Liver (tissue), 9 donors: Measurements from ENCODE around the gene SPDEF. TPM values are rescaled to one million over a fixed set of nuclear protein-coding genes. Genes with fewer than 3 reads are reported as not detected.

Experiments used
- DNase-seq: peaks from one replicate; pipeline ENCODE4 v3.0.0-alpha.2; 2017; ENCODE audit warnings: low spot score
- H3K27ac ChIP-seq, 2 donors: one replicate each; pipeline ENCODE4 v1.7.0; 2013; ENCODE audit warnings: inconsistent platforms in 2 of 2, low read length in 2 of 2, control low read depth in 1 of 2, low read depth in 1 of 2, mild to moderate bottlenecking in 1 of 2
- H3K27me3 ChIP-seq, 4 donors: one replicate each; pipeline versions ENCODE4 v1.6.1 to v1.7.0; 2013; ENCODE audit warnings: low read length in 3 of 4, inconsistent platforms in 1 of 4, mild to moderate bottlenecking in 1 of 4, moderate library complexity in 1 of 4; ENCODE audit not compliant: control insufficient read depth in 4 of 4, insufficient read depth in 4 of 4
- H3K36me3 ChIP-seq, 4 donors: one replicate each; pipeline versions ENCODE4 v1.6.1 to v1.7.0; 2013; ENCODE audit warnings: low read length in 3 of 4, mild to moderate bottlenecking in 3 of 4, low read depth in 1 of 4, moderate library complexity in 1 of 4; ENCODE audit not compliant: control insufficient read depth in 4 of 4, insufficient read depth in 3 of 4
- H3K4me1 ChIP-seq, 4 donors: one replicate each; pipeline versions ENCODE4 v1.6.1 to v1.7.0; 2013; ENCODE audit warnings: low read length in 3 of 4, mild to moderate bottlenecking in 3 of 4, moderate library complexity in 1 of 4; ENCODE audit not compliant: control insufficient read depth in 4 of 4, insufficient read depth in 4 of 4
- H3K4me3 ChIP-seq, 3 donors: one replicate each; pipeline versions ENCODE4 v1.6.1 to v1.7.0; 2013; ENCODE audit warnings: low read length in 3 of 3, control low read depth in 1 of 3, low read depth in 1 of 3, mild to moderate bottlenecking in 1 of 3
- H3K9ac ChIP-seq, 2 donors: one replicate each; pipeline ENCODE4 v1.7.0; 2013; ENCODE audit warnings: low read length in 2 of 2, mild to moderate bottlenecking in 2 of 2, moderate library complexity in 2 of 2, control low read depth in 1 of 2, low read depth in 1 of 2
- H3K9me3 ChIP-seq, 4 donors: one replicate each; pipeline versions ENCODE4 v1.6.1 to v1.7.0; 2013; ENCODE audit warnings: low read length in 3 of 4; ENCODE audit not compliant: control insufficient read depth in 4 of 4
- EGR1 ChIP-seq, 2 donors: IDR thresholded peaks; 2 replicates each; pipeline ENCODE4 v1.6.1; 2016 to 2018; ENCODE audit warnings: antibody characterized with exemption in 2 of 2, low read depth in 2 of 2
- FOXA1 ChIP-seq: IDR thresholded peaks from 2 replicates; pipeline ENCODE4 v1.6.1; 2016; ENCODE audit warnings: antibody characterized with exemption
- FOXA2 ChIP-seq: IDR thresholded peaks from 2 replicates; pipeline ENCODE4 v1.6.1; 2016; ENCODE audit warnings: antibody characterized with exemption
- GABPA ChIP-seq, 2 donors: IDR thresholded peaks in 1 of 2; conservative IDR thresholded peaks in 1 of 2; 2 replicates each; pipeline ENCODE4 v1.6.1; 2016; ENCODE audit warnings: antibody characterized with exemption in 2 of 2, mild to moderate bottlenecking in 1 of 2, moderate library complexity in 1 of 2
- HNF4A ChIP-seq, 2 donors: conservative IDR thresholded peaks; 2 replicates each; pipeline ENCODE4 v1.6.1; 2016; ENCODE audit warnings: antibody characterized with exemption in 2 of 2, mild to moderate bottlenecking in 2 of 2
- JUND ChIP-seq, 2 donors: IDR thresholded peaks; 2 replicates each; pipeline ENCODE4 v1.6.1; 2016; ENCODE audit warnings: antibody characterized with exemption in 2 of 2
- RAD21 ChIP-seq, 2 donors: IDR thresholded peaks; 2 replicates each; pipeline ENCODE4 v1.6.1; 2016; ENCODE audit warnings: antibody characterized with exemption in 2 of 2, mild to moderate bottlenecking in 2 of 2
- REST ChIP-seq: IDR thresholded peaks from 2 replicates; pipeline ENCODE4 v1.6.1; 2016; ENCODE audit warnings: antibody characterized with exemption, mild to moderate bottlenecking
- RXRA ChIP-seq, 2 donors: IDR thresholded peaks; 2 replicates each; pipeline ENCODE4 v1.6.1; 2017 to 2018; ENCODE audit warnings: antibody characterized with exemption in 2 of 2, mild to moderate bottlenecking in 1 of 2
- SP1 ChIP-seq: IDR thresholded peaks from 2 replicates; pipeline ENCODE4 v1.6.1; 2018; ENCODE audit warnings: antibody characterized with exemption, mild to moderate bottlenecking
- TAF1 ChIP-seq: conservative IDR thresholded peaks from 2 replicates; pipeline ENCODE4 v1.6.1; 2016; ENCODE audit warnings: antibody characterized with exemption, mild to moderate bottlenecking
- WGBS: extraction: QIAGEN DNeasy Blood & Tissue Kit; methylation state at CpG from one replicate; pipeline ENCODE4 v1.1.7; 2013; 5-methylcytosine and 5-hydroxymethylcytosine counted together
- polyA plus RNA-seq, 2 donors: library from polyadenylated mRNA; stranded (reverse) in 1 of 2; unstranded in 1 of 2; fragments of 200-250 nt in 1 of 2; fragments of >200 nt in 1 of 2; fragmentation: Nextera tagmentation in 1 of 2; extraction: Ambion mirVana in 1 of 2; gene quantifications; one replicate each; pipeline versions ENCODE4 v1.2.1 to v1.2.3, GENCODE V29; 2013 to 2015
- total RNA-seq, 2 donors: library from RNA; depleted of rRNA; stranded (reverse); fragments of >200 nt; gene quantifications; one replicate each; pipeline ENCODE4 v1.2.3, GENCODE V29; 2014
- TF ChIP-seq, protein P1 (sequence below): IDR thresholded peaks from 2 replicates; pipeline ENCODE4 v1.6.1; 2016; ENCODE audit warnings: antibody characterized with exemption
- TF ChIP-seq, protein P2 (sequence below): IDR thresholded peaks from 2 replicates; pipeline ENCODE4 v1.6.1; 2016; ENCODE audit warnings: antibody characterized with exemption
- TF ChIP-seq, protein P3 (sequence below): fragments of 150-350 bp; IDR thresholded peaks from 2 replicates; pipeline ENCODE4 v1.5.1; 2017; ENCODE audit warnings: improper control_type of control experiment, low read depth, low read length; ENCODE audit not compliant: missing input control
- TF ChIP-seq, protein P4 (sequence below): IDR thresholded peaks from 2 replicates; pipeline ENCODE4 v1.6.1; 2016; ENCODE audit warnings: antibody characterized with exemption
- donor health status: healthy.
- donor health status: healthy.
- donor health status: healthy.
- donor health status: healthy.
- donor health status: healthy.

The SPDEF gene
- total and polyA plus RNA-seq, 4 donors = 0.05 to 0.09 TPM; not detected in 2

DNA sequence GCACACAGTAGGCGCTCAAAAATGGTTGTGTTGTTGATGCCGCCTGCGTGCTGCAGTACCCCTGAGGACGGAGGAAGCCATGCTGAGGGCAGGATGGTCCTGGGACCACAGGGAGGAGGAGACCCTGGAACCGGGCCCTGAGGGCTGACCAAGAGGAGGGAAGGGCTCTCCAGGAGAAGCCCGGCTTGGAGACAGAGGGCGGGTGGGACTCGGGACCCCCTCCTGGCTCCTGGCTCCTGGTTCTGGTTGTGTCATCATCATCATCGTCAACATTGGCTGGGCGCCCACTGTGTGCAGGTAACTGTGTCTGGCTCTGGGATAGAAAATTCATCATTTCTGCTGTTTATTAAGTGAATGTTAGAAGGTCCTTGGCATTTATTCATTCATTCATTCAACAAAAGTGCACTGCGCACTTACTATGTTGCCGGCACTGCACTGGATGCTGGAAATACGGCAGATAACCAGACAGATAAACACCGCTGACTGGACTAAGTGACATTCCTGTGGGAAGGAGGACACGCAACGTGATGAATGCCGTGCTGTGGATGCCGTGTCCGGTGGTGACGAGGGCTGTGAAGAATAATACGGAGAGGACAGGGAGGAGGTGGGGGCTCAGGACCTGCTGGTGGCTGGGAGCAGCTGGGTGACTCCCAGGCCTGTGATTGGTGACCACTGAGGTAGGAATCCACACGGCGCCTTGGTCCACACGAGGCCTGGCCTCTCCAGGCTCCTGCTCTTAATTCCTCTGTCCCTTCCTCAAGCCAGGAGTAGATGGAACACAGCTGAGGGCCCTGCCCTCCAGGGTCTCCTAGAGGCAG is 35.3 kb downstream of the SPDEF start (continued):
- TF ChIP-seq EGR1 (IDR thresholded peaks at IDR 0.05; ENCODE audit: low read depth in 2 of 2) = no peak
- no peak for TF ChIP-seq FOXA2
- TF ChIP-seq JUND (IDR thresholded peaks at IDR 0.05) = no peak
- TF ChIP-seq HNF4A (conservative IDR thresholded peaks at IDR 0.05) = no peak

DNA sequence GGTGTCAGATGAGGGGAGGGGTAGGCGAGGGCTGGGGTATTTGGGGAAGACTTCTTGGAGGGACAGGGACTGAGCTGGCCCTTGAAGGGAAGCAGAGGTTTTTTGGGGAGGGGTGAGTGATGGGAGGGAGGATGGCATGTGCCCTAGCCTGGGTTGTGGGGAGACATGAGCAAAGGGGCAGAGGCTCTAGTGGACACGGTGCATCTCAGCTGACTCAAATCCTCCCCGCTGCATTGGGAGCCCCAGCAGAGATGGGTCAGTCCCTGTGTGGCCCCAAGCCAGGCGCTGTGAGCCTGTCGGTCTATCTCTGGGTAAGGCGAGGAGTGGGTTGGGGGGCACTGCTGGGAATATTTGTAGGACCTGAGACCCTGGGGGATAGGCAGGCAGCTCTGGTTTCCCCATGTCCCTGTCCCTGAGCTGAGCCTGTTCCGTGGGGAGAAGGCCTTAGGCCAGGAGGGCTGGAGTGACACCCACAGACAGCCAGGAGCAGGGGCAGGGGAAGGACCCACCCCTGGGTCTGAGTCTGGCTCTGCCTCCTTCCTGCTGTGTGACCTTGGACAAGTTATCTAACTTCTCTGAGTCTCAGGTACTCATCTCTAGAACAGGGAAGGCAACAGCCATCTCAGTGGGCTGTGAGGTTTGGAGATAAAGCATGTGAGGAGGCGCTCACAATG is 36.0 kb downstream of the SPDEF start:
- 94% methylated on average over 8 of the region's 8 CpGs for WGBS

DNA sequence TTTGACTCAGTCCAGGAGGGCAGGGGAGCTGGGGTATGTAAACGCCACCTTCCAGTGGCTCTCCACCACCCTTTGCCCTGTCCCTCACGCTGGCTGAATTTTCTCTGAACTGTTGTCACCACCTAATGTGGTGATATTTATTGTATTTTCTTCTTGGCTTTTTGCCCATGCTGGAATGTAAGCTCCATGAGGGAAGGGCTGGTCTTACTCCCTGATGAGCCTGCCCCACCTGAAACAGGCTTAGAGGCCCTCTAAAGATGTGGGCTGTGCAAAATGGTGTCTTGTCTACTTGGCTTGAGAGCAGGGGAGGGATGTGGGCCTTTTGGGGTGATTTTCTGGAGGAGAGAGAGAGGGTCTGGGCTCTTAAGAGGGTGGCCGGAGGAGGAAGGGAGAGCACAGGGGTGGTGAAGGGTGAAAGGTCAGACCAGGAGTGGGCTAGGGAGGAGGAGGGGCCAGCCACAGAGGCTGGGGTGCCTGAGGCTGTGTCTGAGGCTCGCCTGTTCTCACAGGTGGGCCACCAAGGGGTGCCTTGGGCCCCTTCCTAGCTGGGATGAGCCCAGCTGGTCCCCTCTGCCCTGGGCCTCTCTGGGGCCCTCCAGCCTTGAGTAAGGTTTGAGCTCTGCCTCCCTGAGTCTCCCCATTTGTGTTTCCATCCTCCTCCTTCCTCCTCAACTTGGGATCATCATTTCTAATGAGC is 37.3 kb downstream of the SPDEF start:
- H3K27me3 ChIP-seq = no peaks in the 10 kb centered on the region
- H3K4me3 ChIP-seq = no peak overlapping the region
- no peaks in the 10 kb centered on the region for H3K4me1 ChIP-seq
- H3K27ac ChIP-seq = no peak overlapping the region
- H3K9me3 ChIP-seq = no peaks in the 10 kb centered on the region
- H3K9ac ChIP-seq = no peak overlapping the region
- 87% methylated on average over 4 of the region's 4 CpGs for WGBS
- no peaks in the 10 kb centered on the region for H3K36me3 ChIP-seq
- DNase-seq = no peak
- TF ChIP-seq HNF4A (conservative IDR thresholded peaks at IDR 0.05) (no peak), JUND (IDR thresholded peaks at IDR 0.05) (no peak), FOXA2 (no peak), REST (no peak), FOXA1 (no peak), SP1 (no peak), RAD21 (IDR thresholded peaks at IDR 0.05) (no peak), GABPA (IDR thresholded peaks at IDR 0.05 in 1 of 2, conservative IDR thresholded peaks at IDR 0.05 in 1 of 2) (no peak), RXRA (IDR thresholded peaks at IDR 0.05) (no peak), EGR1 (IDR thresholded peaks at IDR 0.05; ENCODE audit: low read depth in 2 of 2) (no peak)
- TF ChIP-seq, protein P1, sequence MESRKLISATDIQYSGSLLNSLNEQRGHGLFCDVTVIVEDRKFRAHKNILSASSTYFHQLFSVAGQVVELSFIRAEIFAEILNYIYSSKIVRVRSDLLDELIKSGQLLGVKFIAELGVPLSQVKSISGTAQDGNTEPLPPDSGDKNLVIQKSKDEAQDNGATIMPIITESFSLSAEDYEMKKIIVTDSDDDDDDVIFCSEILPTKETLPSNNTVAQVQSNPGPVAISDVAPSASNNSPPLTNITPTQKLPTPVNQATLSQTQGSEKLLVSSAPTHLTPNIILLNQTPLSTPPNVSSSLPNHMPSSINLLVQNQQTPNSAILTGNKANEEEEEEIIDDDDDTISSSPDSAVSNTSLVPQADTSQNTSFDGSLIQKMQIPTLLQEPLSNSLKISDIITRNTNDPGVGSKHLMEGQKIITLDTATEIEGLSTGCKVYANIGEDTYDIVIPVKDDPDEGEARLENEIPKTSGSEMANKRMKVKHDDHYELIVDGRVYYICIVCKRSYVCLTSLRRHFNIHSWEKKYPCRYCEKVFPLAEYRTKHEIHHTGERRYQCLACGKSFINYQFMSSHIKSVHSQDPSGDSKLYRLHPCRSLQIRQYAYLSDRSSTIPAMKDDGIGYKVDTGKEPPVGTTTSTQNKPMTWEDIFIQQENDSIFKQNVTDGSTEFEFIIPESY = no peak
- TF ChIP-seq, protein P2, sequence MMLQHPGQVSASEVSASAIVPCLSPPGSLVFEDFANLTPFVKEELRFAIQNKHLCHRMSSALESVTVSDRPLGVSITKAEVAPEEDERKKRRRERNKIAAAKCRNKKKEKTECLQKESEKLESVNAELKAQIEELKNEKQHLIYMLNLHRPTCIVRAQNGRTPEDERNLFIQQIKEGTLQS = no peak
- TF ChIP-seq, protein P3, sequence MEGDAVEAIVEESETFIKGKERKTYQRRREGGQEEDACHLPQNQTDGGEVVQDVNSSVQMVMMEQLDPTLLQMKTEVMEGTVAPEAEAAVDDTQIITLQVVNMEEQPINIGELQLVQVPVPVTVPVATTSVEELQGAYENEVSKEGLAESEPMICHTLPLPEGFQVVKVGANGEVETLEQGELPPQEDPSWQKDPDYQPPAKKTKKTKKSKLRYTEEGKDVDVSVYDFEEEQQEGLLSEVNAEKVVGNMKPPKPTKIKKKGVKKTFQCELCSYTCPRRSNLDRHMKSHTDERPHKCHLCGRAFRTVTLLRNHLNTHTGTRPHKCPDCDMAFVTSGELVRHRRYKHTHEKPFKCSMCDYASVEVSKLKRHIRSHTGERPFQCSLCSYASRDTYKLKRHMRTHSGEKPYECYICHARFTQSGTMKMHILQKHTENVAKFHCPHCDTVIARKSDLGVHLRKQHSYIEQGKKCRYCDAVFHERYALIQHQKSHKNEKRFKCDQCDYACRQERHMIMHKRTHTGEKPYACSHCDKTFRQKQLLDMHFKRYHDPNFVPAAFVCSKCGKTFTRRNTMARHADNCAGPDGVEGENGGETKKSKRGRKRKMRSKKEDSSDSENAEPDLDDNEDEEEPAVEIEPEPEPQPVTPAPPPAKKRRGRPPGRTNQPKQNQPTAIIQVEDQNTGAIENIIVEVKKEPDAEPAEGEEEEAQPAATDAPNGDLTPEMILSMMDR = no peak

More for the DNA sequence above, 36.0 kb downstream of the SPDEF start:
- Histone ChIP-seq H3K27ac (no peak overlapping the region), H3K36me3 (no peaks in the 10 kb centered on the region), H3K27me3 (no peaks in the 10 kb centered on the region), H3K4me3 (no peak overlapping the region), H3K9me3 (no peaks in the 10 kb centered on the region), H3K4me1 (no peaks in the 10 kb centered on the region), H3K9ac (no peak overlapping the region)
- DNase-seq = no peak
- TF ChIP-seq HNF4A (conservative IDR thresholded peaks at IDR 0.05) = no peak
- no peak for TF ChIP-seq TAF1
- TF ChIP-seq, protein P1 = no peak
- TF ChIP-seq, protein P4, sequence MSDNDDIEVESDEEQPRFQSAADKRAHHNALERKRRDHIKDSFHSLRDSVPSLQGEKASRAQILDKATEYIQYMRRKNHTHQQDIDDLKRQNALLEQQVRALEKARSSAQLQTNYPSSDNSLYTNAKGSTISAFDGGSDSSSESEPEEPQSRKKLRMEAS = no peak
- TF ChIP-seq RXRA (IDR thresholded peaks at IDR 0.05) = no peak
